ENCODE measurements around the gene IL6.
A peak's percentile ranks its signal among the peaks of the same experiment; 100 is the strongest.
"Not testable (repeated sequence)": the region's sequence is repeated elsewhere in the genome, so short reads cannot be mapped to it uniquely, and the experiment has no call there.

Gene IL6

GRCh38 chr7:22727714-22728035, 675 bp downstream of the IL6 start:
- DNase-seq (ENCODE audit: low read depth): no peak

GRCh38 chr7:22728401-22729029, 1.5 kb downstream of the IL6 start:
- DNase-seq (ENCODE audit: low read depth): no peak

GRCh38 chr7:22729180-22729825, 2.3 kb downstream of the IL6 start:
- no peak for DNase-seq (ENCODE audit: low read depth)

DNA sequence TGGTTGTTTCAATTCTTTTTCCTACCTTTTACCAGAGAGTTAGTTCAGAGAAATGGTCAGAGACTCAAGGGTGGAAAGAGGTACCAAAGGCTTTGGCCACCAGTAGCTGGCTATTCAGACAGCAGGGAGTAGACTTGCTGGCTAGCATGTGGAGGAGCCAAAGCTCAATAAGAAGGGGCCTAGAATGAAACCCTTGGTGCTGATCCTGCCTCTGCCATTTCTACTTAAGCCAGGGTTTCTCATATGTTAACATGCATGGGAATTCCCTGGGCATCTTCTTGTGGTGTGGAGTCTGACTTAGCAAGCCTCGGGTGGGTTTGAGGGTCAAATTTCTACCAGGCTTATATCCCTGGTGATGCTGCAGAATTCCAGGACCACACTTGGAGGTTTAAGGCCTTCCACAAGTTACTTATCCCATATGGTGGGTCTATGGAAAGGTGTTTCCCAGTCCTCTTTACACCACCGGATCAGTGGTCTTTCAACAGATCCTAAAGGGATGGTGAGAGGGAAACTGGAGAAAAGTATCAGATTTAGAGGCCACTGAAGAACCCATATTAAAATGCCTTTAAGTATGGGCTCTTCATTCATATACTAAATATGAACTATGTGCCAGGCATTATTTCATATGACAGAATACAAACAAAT, 3.2 kb downstream of the IL6 start:
- no peak for DNase-seq (ENCODE audit: low read depth)

DNA sequence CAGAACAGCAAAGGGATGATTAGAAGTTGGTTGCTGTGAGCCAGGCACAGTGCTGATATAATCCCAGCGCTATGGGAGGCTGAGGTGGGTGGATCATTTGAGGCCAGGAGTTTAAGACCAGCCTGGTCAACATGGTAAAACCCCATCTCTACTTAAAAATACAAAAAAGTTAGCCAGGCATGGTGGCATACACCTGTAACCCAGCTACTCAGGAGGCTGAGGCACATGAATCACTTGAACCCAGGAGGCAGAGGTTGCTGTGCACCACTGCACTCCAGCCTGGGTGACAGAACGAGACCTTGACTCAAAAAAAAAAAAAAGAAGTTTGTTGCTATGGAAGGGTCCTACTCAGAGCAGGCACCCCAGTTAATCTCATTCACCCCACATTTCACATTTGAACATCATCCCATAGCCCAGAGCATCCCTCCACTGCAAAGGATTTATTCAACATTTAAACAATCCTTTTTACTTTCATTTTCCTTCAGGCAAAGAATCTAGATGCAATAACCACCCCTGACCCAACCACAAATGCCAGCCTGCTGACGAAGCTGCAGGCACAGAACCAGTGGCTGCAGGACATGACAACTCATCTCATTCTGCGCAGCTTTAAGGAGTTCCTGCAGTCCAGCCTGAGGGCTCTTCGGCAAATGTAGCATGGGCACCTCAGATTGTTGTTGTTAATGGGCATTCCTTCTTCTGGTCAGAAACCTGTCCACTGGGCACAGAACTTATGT, 4.1 kb downstream of the IL6 start:
- DNase-seq (ENCODE audit: low read depth): peak; percentile 90

- DNase-seq (ENCODE audit: low read depth): no peak
Observed at GRCh38 chr7:22731766-22732165, 4.8 kb downstream of the IL6 start.

GRCh38 chr7:22732556-22733126, 5.6 kb downstream of the IL6 start:
- no peak for DNase-seq (ENCODE audit: low read depth)

GRCh38 chr7:22733761-22734160, 6.8 kb downstream of the IL6 start:
- DNase-seq (ENCODE audit: low read depth): no peak

- DNase-seq (ENCODE audit: low read depth): no peak
Observed at GRCh38 chr7:22743014-22743413, 16.0 kb downstream of the IL6 start.

GRCh38 chr7:22751341-22751740, 24.3 kb downstream of the IL6 start:
- no peak for DNase-seq (ENCODE audit: low read depth)

GRCh38 chr7:22757338-22757994, 30.5 kb downstream of the IL6 start:
- DNase-seq (ENCODE audit: low read depth): no peak

- no peak for DNase-seq (ENCODE audit: low read depth)
Observed at GRCh38 chr7:22758576-22758975, 31.6 kb downstream of the IL6 start.

DNA sequence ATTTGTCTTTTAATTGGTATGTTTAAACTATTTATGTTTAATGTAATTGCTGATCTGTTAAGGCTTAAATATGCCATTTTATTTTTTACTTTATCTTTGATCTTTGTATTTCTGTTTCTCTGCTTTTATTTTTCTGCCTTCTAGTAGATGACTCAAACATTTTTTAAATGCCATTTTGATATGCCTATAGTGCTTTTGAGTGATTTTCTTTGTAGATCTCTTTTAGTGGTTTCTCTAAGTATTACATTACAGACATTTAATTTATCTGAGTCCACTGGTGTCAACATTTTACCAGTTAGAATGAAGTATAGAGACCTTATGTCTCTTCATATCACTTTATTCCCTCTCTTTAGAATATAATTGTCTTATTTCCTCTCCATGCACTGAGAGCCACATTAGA, 32.7 kb downstream of the IL6 start:
- DNase-seq (ENCODE audit: low read depth): no peak

- no peak for DNase-seq (ENCODE audit: low read depth)
Observed at GRCh38 chr7:22762866-22763265, 35.9 kb downstream of the IL6 start.

DNA sequence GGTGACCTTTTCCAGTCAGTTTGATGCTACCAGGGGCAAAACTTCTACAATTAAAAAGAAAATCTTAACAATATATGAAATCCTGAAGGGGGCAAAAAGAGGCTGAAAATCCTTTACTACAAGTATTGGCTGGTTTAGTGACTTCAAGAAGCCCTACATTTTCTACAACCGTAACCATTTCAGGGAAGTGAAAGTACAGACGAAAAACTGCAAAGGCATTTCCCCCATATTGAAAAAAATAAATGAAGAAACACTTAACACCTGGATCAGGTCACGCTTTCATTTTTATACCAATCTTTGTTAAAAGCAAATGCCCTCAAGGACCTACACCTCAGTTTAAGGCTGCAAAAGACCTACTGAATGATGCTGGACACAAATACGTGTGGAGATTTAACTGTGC, 38.6 kb downstream of the IL6 start:
- no peak for DNase-seq (ENCODE audit: low read depth)

DNA sequence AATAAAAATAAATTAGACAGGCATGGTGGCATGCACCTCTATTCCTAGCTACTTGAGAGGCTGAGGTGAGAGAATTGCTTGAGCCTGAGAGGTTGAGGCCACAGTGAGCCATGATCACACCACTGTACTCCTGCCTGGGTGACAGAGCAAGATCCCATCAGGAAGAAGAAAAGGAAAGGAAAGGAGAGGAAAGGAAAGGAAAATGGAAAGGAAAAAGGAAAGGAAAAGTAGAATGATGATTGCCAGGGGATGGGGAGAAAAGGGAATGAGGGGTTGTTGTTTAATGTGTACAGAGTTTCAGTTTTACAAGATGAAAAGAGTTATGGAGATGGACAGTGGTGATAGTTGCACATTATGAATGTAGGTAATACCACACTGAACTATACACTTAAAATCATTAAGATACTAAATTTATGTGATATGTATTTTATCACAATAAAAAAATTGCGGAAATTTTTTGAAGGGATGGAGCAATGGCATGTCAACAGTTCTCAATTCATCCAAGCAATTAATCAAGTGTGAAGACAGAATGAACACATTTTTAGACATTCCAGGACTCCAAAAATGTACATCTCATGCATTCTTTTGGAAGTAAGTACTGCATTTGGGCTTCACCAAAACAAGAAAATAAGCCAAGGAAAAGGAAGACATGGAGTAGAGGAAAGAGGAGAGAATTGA, 44.3 kb downstream of the IL6 start:
- no peak for DNase-seq (ENCODE audit: low read depth)

- no peak for DNase-seq (ENCODE audit: low read depth)
Observed at GRCh38 chr7:22771872-22772228, 44.9 kb downstream of the IL6 start.

DNA sequence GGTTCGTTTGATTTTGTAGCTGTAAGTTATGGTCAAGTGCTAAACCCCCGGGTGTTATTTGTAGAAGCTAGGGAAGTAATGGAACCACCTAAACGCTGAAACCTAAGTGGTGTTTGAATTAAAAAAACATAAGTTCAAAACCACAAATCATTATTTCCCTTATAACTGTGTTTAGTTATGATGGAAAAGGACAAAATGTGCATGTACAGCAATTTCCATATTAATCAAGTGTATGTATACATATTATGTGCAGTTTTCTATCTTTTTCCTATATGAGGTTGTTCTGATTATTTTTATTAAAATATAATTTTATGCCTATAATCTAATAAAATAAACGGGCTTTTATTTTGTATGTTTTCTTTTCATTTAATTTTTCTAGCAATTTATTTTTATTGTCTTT, 45.9 kb downstream of the IL6 start:
- DNase-seq (ENCODE audit: low read depth): no peak

- DNase-seq (ENCODE audit: low read depth): no peak
Observed at GRCh38 chr7:22776964-22777363, 50.0 kb downstream of the IL6 start.

DNA sequence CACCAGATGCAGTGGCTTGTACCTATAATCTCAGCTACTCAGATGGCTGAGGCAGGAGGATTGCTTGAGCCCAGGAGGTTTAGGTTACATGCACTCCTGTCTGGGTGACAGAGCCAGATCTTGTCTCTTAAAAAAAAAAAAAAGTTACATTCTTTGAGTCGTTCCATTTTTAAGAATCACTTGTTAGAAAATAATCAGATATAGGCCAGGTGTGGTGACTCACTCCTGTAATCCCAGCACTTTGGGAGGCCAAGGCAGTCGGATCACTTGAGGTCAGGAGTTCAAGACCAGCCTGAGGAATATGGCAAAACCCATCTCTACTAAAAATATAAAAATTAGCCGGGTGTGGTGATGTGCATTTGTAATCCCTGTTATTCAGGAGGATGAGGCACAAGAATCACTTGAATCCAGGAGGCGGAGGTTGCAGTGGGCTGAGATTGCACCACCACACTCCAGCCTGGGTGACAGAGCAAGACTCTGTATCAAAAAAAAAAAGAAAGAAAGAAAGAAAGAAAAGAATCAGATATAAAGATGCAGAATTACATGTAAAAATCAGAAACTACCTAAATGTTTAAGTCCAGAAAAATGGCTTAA, 52.8 kb downstream of the IL6 start:
- not testable (repeated sequence) for DNase-seq (ENCODE audit: low read depth)

- DNase-seq (ENCODE audit: low read depth): peak; percentile 67
Observed at GRCh38 chr7:22781230-22781711, 54.3 kb downstream of the IL6 start.

Data from HS-5 (cell line).